Cardiac muscle cell (in vitro differentiated cells and primary cell): ENCODE results near the gene TAF1B. TPM values are rescaled to one million over a fixed set of nuclear protein-coding genes. Genes with fewer than 3 reads are reported as not detected.

Experiments used
- DNase-seq, 2 donors: peaks; one replicate each; pipeline versions ENCODE4 v3.0.0 to v3.0.0-alpha.2; 2010 to 2017; ENCODE audit warnings: low read depth in 1 of 2, low spot score in 1 of 2
- H3K27ac ChIP-seq: fragments of 200-600 bp; sonication (generic); 2 replicates; pipeline ENCODE4 v1.5.1; 2016
- H3K27me3 ChIP-seq: fragments of 200-600 bp; sonication (generic); 2 replicates; pipeline ENCODE4 v1.6.0; 2016; ENCODE audit warnings: control low read depth
- H3K36me3 ChIP-seq: fragments of 200-600 bp; sonication (generic); 2 replicates; pipeline ENCODE4 v1.5.1; 2016; ENCODE audit warnings: control low read depth
- H3K4me1 ChIP-seq: fragments of 200-600 bp; sonication (generic); 2 replicates; pipeline ENCODE4 v1.8.1; 2017; ENCODE audit warnings: low read depth, mild to moderate bottlenecking, mixed run types
- H3K4me3 ChIP-seq: fragments of 200-600 bp; sonication (generic); 2 replicates; pipeline ENCODE4 v1.5.1; 2016; ENCODE audit warnings: mild to moderate bottlenecking
- H3K9me3 ChIP-seq: fragments of 200-600 bp; sonication (generic); 2 replicates; pipeline ENCODE4 v1.5.1; 2017; ENCODE audit warnings: low read depth, mild to moderate bottlenecking, control low read depth
- CTCF ChIP-seq: IDR thresholded peaks from 2 replicates; pipeline ENCODE4 v1.5.1; 2012; ENCODE audit warnings: low read depth, mild to moderate bottlenecking, low read length
- polyA plus RNA-seq: library from polyadenylated mRNA; unstranded; fragments of >200 nt; fragmentation: Nextera tagmentation; extraction: Ambion mirVana; gene quantifications from 2 replicates; pipeline ENCODE4 v1.2.1, GENCODE V29; 2016
- total RNA-seq: library from RNA; depleted of rRNA; stranded (reverse); fragments of >200 nt; gene quantifications from 2 replicates; pipeline ENCODE4 v1.2.3, GENCODE V29; 2016

Gene TAF1B
- total and polyA plus RNA-seq, 2 experiments from 2014 or later, result 11.2 to 14.2 TPM

GRCh38 chr2:9807056-9807455 lies 36.2 kb upstream of the TAF1B start:
- Histone ChIP-seq H3K4me1 (no peaks in the 10 kb centered on the region), H3K9me3 (no peaks in the 10 kb centered on the region), H3K27ac (no peak overlapping the region), H3K36me3 (no peaks in the 10 kb centered on the region), H3K4me3 (no peak overlapping the region), H3K27me3 (no peaks in the 10 kb centered on the region)
- no peak for TF ChIP-seq CTCF
- no peak for DNase-seq

GRCh38 chr2:9807555-9808305 lies 35.5 kb upstream of the TAF1B start:
- DNase-seq, result no peak
- TF ChIP-seq CTCF, result no peak

GRCh38 chr2:9808334-9809063 lies 34.8 kb upstream of the TAF1B start:
- Histone ChIP-seq H3K27ac (no peak overlapping the region), H3K4me1 (no peaks in the 10 kb centered on the region), H3K27me3 (no peaks in the 10 kb centered on the region), H3K9me3 (no peaks in the 10 kb centered on the region), H3K36me3 (no peaks in the 10 kb centered on the region), H3K4me3 (no peak overlapping the region)
- DNase-seq, result no peak
- TF ChIP-seq CTCF, result no peak

More at GRCh38 chr2:9807555-9808305, 35.5 kb upstream of the TAF1B start:
- Histone ChIP-seq H3K9me3 (no peaks in the 10 kb centered on the region), H3K4me3 (no peak overlapping the region), H3K4me1 (no peaks in the 10 kb centered on the region), H3K27ac (no peak overlapping the region), H3K36me3 (no peaks in the 10 kb centered on the region), H3K27me3 (no peaks in the 10 kb centered on the region)

GRCh38 chr2:9809064-9809356 lies 34.3 kb upstream of the TAF1B start:
- H3K4me3 ChIP-seq, result no peak overlapping the region
- H3K27ac ChIP-seq, result no peak overlapping the region
- no peaks in the 10 kb centered on the region for H3K4me1 ChIP-seq
- no peak for DNase-seq
- no peaks in the 10 kb centered on the region for H3K27me3 ChIP-seq
- H3K9me3 ChIP-seq, result no peaks in the 10 kb centered on the region
- TF ChIP-seq CTCF, result no peak
- H3K36me3 ChIP-seq, result no peaks in the 10 kb centered on the region

- DNase-seq, result no peak
- no peak for TF ChIP-seq CTCF
- no peaks in the 10 kb centered on the region for H3K27me3 ChIP-seq
- no peaks in the 10 kb centered on the region for H3K36me3 ChIP-seq
- H3K4me3 ChIP-seq, result no peak overlapping the region
- no peaks in the 10 kb centered on the region for H3K9me3 ChIP-seq
- no peaks in the 10 kb centered on the region for H3K4me1 ChIP-seq
- H3K27ac ChIP-seq, result no peak overlapping the region
Measured at GRCh38 chr2:9809448-9810088, 33.7 kb upstream of the TAF1B start.
